Measurements from ENCODE around the gene ZNF385B.
"Not testable (repeated sequence)": the region's sequence is repeated elsewhere in the genome, so short reads cannot be mapped to it uniquely, and the experiment has no call there.

Gene ZNF385B

GRCh38 chr2:179636100-179636980 lies 225.1 kb downstream of the ZNF385B start:
- DNase-seq: no peak

GRCh38 chr2:179631769-179632385 lies 229.5 kb downstream of the ZNF385B start:
- DNase-seq: not testable (repeated sequence)

GRCh38 chr2:179629776-179630175 lies 231.6 kb downstream of the ZNF385B start:
- not testable (repeated sequence) for DNase-seq

GRCh38 chr2:179626261-179626660 lies 235.2 kb downstream of the ZNF385B start:
- no peak for DNase-seq

GRCh38 chr2:179622635-179623300 lies 238.6 kb downstream of the ZNF385B start:
- DNase-seq: no peak

- DNase-seq: no peak
These were observed 239.3 kb downstream of the ZNF385B start for GRCh38 chr2:179622112-179622511.

GRCh38 chr2:179619947-179620467 lies 241.4 kb downstream of the ZNF385B start:
- no peak for DNase-seq

GRCh38 chr2:179614121-179614520 lies 247.3 kb downstream of the ZNF385B start:
- DNase-seq: no peak

- DNase-seq: no peak
These were observed 247.7 kb downstream of the ZNF385B start for GRCh38 chr2:179613701-179614100.

GRCh38 chr2:179613299-179613651 lies 248.1 kb downstream of the ZNF385B start:
- DNase-seq: no peak

GRCh38 chr2:179612591-179613298 lies 248.7 kb downstream of the ZNF385B start:
- no peak for DNase-seq

GRCh38 chr2:179612108-179612507 lies 249.3 kb downstream of the ZNF385B start:
- no peak for DNase-seq

GRCh38 chr2:179606141-179606540 lies 255.3 kb downstream of the ZNF385B start:
- no peak for DNase-seq

GRCh38 chr2:179605341-179605740 lies 256.1 kb downstream of the ZNF385B start:
- DNase-seq: no peak

GRCh38 chr2:179604598-179604997 lies 256.8 kb downstream of the ZNF385B start:
- no peak for DNase-seq

- no peak for DNase-seq
These were observed 259.0 kb downstream of the ZNF385B start for GRCh38 chr2:179602452-179602851.

- no peak for DNase-seq
These were observed 265.4 kb downstream of the ZNF385B start for GRCh38 chr2:179596018-179596417.

GRCh38 chr2:179595284-179595683 lies 266.1 kb downstream of the ZNF385B start:
- DNase-seq: no peak

GRCh38 chr2:179594268-179595112 lies 266.9 kb downstream of the ZNF385B start:
- DNase-seq: no peak

GRCh38 chr2:179593323-179593722 lies 268.1 kb downstream of the ZNF385B start:
- no peak for DNase-seq

All from hypothalamus (tissue), 51 donors.